ENCODE results near the gene GALNT10.

DNA sequence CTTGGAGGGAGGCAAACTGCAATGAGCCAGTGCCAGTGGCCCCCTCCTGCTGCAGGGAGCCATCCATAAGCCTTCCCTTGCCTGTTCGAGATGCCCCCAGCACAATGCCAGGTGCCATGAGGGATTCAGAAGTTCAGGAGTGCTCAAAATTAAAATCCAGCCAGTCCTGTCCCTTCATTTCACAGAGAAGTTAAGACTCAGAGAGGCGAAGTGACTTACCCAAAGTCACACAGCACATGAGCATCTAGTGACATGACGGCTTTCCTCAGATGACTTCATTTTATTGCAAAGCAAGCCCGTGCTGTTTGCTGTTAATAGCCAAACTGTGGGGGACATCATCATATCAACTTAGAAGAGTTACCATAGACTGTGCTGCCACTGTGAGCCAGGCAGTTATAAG is 185.9 kb downstream of the GALNT10 start:
- no peak for TF ChIP-seq POLR2A (IDR thresholded peaks at IDR 0.05; ENCODE audit: low read length)
- TF ChIP-seq HOXB13 (CRISPR knock-in tag; IDR thresholded peaks at IDR 0.05; ENCODE audit: low read depth) = no peak
- TF ChIP-seq, protein P1, sequence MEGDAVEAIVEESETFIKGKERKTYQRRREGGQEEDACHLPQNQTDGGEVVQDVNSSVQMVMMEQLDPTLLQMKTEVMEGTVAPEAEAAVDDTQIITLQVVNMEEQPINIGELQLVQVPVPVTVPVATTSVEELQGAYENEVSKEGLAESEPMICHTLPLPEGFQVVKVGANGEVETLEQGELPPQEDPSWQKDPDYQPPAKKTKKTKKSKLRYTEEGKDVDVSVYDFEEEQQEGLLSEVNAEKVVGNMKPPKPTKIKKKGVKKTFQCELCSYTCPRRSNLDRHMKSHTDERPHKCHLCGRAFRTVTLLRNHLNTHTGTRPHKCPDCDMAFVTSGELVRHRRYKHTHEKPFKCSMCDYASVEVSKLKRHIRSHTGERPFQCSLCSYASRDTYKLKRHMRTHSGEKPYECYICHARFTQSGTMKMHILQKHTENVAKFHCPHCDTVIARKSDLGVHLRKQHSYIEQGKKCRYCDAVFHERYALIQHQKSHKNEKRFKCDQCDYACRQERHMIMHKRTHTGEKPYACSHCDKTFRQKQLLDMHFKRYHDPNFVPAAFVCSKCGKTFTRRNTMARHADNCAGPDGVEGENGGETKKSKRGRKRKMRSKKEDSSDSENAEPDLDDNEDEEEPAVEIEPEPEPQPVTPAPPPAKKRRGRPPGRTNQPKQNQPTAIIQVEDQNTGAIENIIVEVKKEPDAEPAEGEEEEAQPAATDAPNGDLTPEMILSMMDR (IDR thresholded peaks at IDR 0.05) = no peak
- no peak for TF ChIP-seq CHD2 (IDR thresholded peaks at IDR 0.05; ENCODE audit: low read length, partially characterized antibody)
- TF ChIP-seq CBX8 (IDR thresholded peaks at IDR 0.05) = no peak
- TF ChIP-seq CEBPB (IDR thresholded peaks at IDR 0.05) = no peak
- TF ChIP-seq, protein P2, sequence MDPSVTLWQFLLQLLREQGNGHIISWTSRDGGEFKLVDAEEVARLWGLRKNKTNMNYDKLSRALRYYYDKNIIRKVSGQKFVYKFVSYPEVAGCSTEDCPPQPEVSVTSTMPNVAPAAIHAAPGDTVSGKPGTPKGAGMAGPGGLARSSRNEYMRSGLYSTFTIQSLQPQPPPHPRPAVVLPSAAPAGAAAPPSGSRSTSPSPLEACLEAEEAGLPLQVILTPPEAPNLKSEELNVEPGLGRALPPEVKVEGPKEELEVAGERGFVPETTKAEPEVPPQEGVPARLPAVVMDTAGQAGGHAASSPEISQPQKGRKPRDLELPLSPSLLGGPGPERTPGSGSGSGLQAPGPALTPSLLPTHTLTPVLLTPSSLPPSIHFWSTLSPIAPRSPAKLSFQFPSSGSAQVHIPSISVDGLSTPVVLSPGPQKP (IDR thresholded peaks at IDR 0.05; ENCODE audit: low read depth, low read length) = no peak
- TF ChIP-seq RAD21 (conservative IDR thresholded peaks at IDR 0.05 in 1 of 2, IDR thresholded peaks at IDR 0.05 in 1 of 2) = no peak
- no peak for TF ChIP-seq SREBF2 (IDR thresholded peaks at IDR 0.05)
